Measurements from ENCODE around the gene C20orf141.
"Not testable (repeated sequence)": the region's sequence is repeated elsewhere in the genome, so short reads cannot be mapped to it uniquely, and the experiment has no call there.

Gene C20orf141

GRCh38 chr20:2814587-2815051 is at the start of gene C20orf141:
Gene C20orf141 (plus strand): TSS chr20:2814987. CDS start chr20:2815185, 198 bp downstream.
- H3K4me3 ChIP-seq (ENCODE audit: low read depth, low read length) = no peak within 1 kb of the TSS
- no peak for TF ChIP-seq CTCF (IDR thresholded peaks at IDR 0.05; ENCODE audit: borderline replicate concordance, insufficient read depth, low read depth, low read length)

GRCh38 chr20:2767768-2768631 is 46.8 kb upstream of the C20orf141 start:
- no peak for TF ChIP-seq CTCF (IDR thresholded peaks at IDR 0.05; ENCODE audit: borderline replicate concordance, insufficient read depth, low read depth, low read length)
- H3K4me3 ChIP-seq (ENCODE audit: low read depth, low read length) = no peak overlapping the region

- TF ChIP-seq CTCF (IDR thresholded peaks at IDR 0.05; ENCODE audit: borderline replicate concordance, insufficient read depth, low read depth, low read length) = no peak
These were observed 46.2 kb upstream of the C20orf141 start for GRCh38 chr20:2768632-2769015.

GRCh38 chr20:2770091-2770490 is 44.7 kb upstream of the C20orf141 start:
- not testable (repeated sequence) for H3K4me3 ChIP-seq (ENCODE audit: low read depth, low read length)

More at GRCh38 chr20:2768632-2769015, 46.2 kb upstream of the C20orf141 start:
- H3K4me3 ChIP-seq (ENCODE audit: low read depth, low read length) = no peak overlapping the region

GRCh38 chr20:2771631-2772080 is 43.1 kb upstream of the C20orf141 start:
- no peak for TF ChIP-seq CTCF (IDR thresholded peaks at IDR 0.05; ENCODE audit: borderline replicate concordance, insufficient read depth, low read depth, low read length)

GRCh38 chr20:2773812-2774211 is 41.0 kb upstream of the C20orf141 start:
- H3K4me3 ChIP-seq (ENCODE audit: low read depth, low read length) = no peak overlapping the region
- no peak for TF ChIP-seq CTCF (IDR thresholded peaks at IDR 0.05; ENCODE audit: borderline replicate concordance, insufficient read depth, low read depth, low read length)

More at GRCh38 chr20:2771631-2772080, 43.1 kb upstream of the C20orf141 start:
- H3K4me3 ChIP-seq (ENCODE audit: low read depth, low read length) = no peak overlapping the region

GRCh38 chr20:2775139-2775538 is 39.6 kb upstream of the C20orf141 start:
- TF ChIP-seq CTCF (IDR thresholded peaks at IDR 0.05; ENCODE audit: borderline replicate concordance, insufficient read depth, low read depth, low read length) = no peak
- H3K4me3 ChIP-seq (ENCODE audit: low read depth, low read length) = no peak overlapping the region
